ENCODE results near the gene ZNF385D. TPM values are rescaled to one million over a fixed set of nuclear protein-coding genes. Genes with fewer than 3 reads are reported as not detected.

The ZNF385D gene
- total RNA-seq, 1 experiment from 2014 or later, result not detected

DNA sequence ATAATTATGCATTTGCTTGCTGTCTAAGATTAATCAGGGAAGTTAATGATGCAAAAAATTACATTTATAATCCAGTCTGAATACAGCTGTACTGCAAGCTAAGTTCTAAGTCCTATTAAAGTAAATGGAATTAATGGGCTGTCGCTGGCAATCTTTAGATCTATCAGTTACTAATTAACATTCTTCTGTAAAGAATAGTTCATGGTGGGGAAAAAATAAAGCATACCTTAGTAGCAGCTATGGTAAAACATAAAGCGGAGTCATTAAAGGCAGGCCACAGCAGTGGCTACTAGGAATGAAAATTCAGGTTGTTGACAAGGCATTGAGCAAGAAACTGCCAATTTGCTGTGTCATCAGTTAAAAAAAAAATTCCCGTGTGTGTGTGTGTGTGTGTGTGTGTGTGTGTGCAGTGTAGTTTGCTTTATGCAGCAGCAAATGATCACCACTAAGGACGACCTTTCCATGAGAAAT, 129.8 kb downstream of the ZNF385D start:
- H3K9ac ChIP-seq (ENCODE audit: low read length), result no peak overlapping the region
- TF ChIP-seq, protein P1, sequence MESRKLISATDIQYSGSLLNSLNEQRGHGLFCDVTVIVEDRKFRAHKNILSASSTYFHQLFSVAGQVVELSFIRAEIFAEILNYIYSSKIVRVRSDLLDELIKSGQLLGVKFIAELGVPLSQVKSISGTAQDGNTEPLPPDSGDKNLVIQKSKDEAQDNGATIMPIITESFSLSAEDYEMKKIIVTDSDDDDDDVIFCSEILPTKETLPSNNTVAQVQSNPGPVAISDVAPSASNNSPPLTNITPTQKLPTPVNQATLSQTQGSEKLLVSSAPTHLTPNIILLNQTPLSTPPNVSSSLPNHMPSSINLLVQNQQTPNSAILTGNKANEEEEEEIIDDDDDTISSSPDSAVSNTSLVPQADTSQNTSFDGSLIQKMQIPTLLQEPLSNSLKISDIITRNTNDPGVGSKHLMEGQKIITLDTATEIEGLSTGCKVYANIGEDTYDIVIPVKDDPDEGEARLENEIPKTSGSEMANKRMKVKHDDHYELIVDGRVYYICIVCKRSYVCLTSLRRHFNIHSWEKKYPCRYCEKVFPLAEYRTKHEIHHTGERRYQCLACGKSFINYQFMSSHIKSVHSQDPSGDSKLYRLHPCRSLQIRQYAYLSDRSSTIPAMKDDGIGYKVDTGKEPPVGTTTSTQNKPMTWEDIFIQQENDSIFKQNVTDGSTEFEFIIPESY (IDR thresholded peaks at IDR 0.05; ENCODE audit: extremely low read depth, insufficient replicate concordance, low read length), result no peak
- peaks cover 5 to 7% of the 10 kb centered on the region in 2 experiments; a peak in 1 of 4 replicates for H3K9me3 ChIP-seq (ENCODE audit: control insufficient read depth in 1 of 2, insufficient read depth in 1 of 2, low read depth in 1 of 2, low read length in 2 of 2)
- no peaks in the 10 kb centered on the region for H3K36me3 ChIP-seq (ENCODE audit: control insufficient read depth in 1 of 2, insufficient read depth in 2 of 2, low read length in 2 of 2)
- H3K4me1 ChIP-seq (ENCODE audit: control insufficient read depth in 1 of 2, insufficient read depth in 2 of 2, low read length in 2 of 2), result no peaks in the 10 kb centered on the region
- no peaks in the 10 kb centered on the region for H3K27me3 ChIP-seq (ENCODE audit: insufficient read depth, low read length)
- no peak overlapping the region for H2AFZ ChIP-seq (ENCODE audit: low read depth, low read length, poor library complexity, severe bottlenecking)
- ChIA-PET RAD21 (ENCODE audit: low non-redundant PET in 1 of 2, low total read pairs in 2 of 2, uncharacterized antibody in 2 of 2, unreplicated experiment in 2 of 2) (no interaction called here), CTCF (no interaction called here), POLR2A (no interaction called here)
- no peak overlapping the region for H3K4me2 ChIP-seq (ENCODE audit: low read length)
- H3K79me2 ChIP-seq (ENCODE audit: insufficient read depth, low read length), result no peaks in the 10 kb centered on the region
- H3K4me3 ChIP-seq (replicated peaks in 1 of 2; ENCODE audit: low read depth in 1 of 2, low read length in 2 of 2), result no peak overlapping the region
- DNase-seq (ENCODE audit: low read depth, low spot score) (no peak), ATAC-seq (no peak)
- intact Hi-C loops (cut with micrococcal nuclease), result no loop called here
- no peaks in the 10 kb centered on the region for H3K9me2 ChIP-seq (ENCODE audit: insufficient read depth)
- BruUV-seq (replicated peaks), result no TSS peak
- H3K27ac ChIP-seq (ENCODE audit: low read depth, low read length), result no peak overlapping the region
- no peaks in the 10 kb centered on the region for H4K20me1 ChIP-seq (ENCODE audit: insufficient read depth)

DNA sequence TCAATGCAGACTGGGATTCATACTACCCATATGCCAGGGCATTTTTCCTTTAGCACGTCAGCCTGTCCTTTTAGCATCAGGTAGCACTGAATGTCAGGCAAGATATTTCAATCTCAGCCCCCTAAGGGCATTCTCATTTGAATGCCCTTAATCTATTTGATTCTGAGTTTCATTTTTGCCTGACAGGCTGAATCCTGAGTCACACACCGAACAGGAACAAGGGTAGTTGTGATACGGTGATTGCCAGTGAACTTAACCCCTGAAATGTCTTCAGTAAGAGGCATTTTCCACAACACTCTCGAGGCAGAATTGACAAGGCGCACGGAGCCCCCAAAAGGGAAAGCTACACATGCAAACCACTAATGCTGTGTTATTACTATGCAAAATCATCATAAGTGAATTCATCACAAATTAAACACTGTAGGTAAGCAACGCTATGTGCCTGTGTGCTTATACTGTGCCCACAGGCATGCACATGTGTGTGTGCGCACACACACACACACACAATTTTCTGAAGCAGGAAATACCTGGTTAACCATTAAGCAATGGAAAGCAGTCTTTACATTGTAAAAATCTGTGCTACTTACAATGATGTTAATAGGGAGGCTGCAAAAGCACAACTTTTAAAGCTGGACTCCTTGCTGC, 130.4 kb downstream of the ZNF385D start:
- ATAC-seq, result no peak
- Histone ChIP-seq H2AFZ (ENCODE audit: low read depth, low read length, poor library complexity, severe bottlenecking) (no peak overlapping the region), H3K36me3 (ENCODE audit: control insufficient read depth in 1 of 2, insufficient read depth in 2 of 2, low read length in 2 of 2) (no peaks in the 10 kb centered on the region), H3K9ac (ENCODE audit: low read length) (no peak overlapping the region), H3K4me3 (replicated peaks in 1 of 2; ENCODE audit: low read depth in 1 of 2, low read length in 2 of 2) (no peak overlapping the region), H3K4me2 (ENCODE audit: low read length) (no peak overlapping the region), H3K4me1 (ENCODE audit: control insufficient read depth in 1 of 2, insufficient read depth in 2 of 2, low read length in 2 of 2) (no peaks in the 10 kb centered on the region), H3K9me3 (ENCODE audit: control insufficient read depth in 1 of 2, insufficient read depth in 1 of 2, low read depth in 1 of 2, low read length in 2 of 2) (peaks cover 5 to 8% of the 10 kb centered on the region in 2 experiments; a peak in 1 of 4 replicates), H3K79me2 (ENCODE audit: insufficient read depth, low read length) (no peaks in the 10 kb centered on the region), H3K27me3 (ENCODE audit: insufficient read depth, low read length) (no peaks in the 10 kb centered on the region), H3K9me2 (ENCODE audit: insufficient read depth) (no peaks in the 10 kb centered on the region), H4K20me1 (ENCODE audit: insufficient read depth) (no peaks in the 10 kb centered on the region), H3K27ac (ENCODE audit: low read depth, low read length) (no peak overlapping the region)
- no peak for DNase-seq (ENCODE audit: low read depth, low spot score)
- ChIA-PET POLR2A (no interaction called here), RAD21 (ENCODE audit: low non-redundant PET in 1 of 2, low total read pairs in 2 of 2, uncharacterized antibody in 2 of 2, unreplicated experiment in 2 of 2) (no interaction called here), CTCF (no interaction called here)
- BruUV-seq (replicated peaks), result no TSS peak
- intact Hi-C loops (cut with micrococcal nuclease), result no loop called here
- TF ChIP-seq, protein P2, sequence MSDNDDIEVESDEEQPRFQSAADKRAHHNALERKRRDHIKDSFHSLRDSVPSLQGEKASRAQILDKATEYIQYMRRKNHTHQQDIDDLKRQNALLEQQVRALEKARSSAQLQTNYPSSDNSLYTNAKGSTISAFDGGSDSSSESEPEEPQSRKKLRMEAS (IDR thresholded peaks at IDR 0.05), result no peak
- TF ChIP-seq EGR1 (IDR thresholded peaks at IDR 0.05; ENCODE audit: low read depth) (no peak), POLR2AphosphoS5 (IDR thresholded peaks at IDR 0.05; ENCODE audit: low read depth, low read length) (no peak), TCF7L2 (IDR thresholded peaks at IDR 0.05; ENCODE audit: borderline replicate concordance, extremely low read depth, insufficient read depth, insufficient read length) (no peak), CEBPB (IDR thresholded peaks at IDR 0.05; ENCODE audit: low read depth) (no peak), SRF (IDR thresholded peaks at IDR 0.05; ENCODE audit: low read depth) (no peak), YY1 (IDR thresholded peaks at IDR 0.05; ENCODE audit: extremely low read depth, insufficient replicate concordance, low read depth, low read length) (no peak), RAD21 (IDR thresholded peaks at IDR 0.05; ENCODE audit: low read depth) (no peak), ZFX (IDR thresholded peaks at IDR 0.05) (no peak)
- TF ChIP-seq, protein P1 (IDR thresholded peaks at IDR 0.05; ENCODE audit: extremely low read depth, insufficient replicate concordance, low read length), result no peak
- TF ChIP-seq, protein P3, sequence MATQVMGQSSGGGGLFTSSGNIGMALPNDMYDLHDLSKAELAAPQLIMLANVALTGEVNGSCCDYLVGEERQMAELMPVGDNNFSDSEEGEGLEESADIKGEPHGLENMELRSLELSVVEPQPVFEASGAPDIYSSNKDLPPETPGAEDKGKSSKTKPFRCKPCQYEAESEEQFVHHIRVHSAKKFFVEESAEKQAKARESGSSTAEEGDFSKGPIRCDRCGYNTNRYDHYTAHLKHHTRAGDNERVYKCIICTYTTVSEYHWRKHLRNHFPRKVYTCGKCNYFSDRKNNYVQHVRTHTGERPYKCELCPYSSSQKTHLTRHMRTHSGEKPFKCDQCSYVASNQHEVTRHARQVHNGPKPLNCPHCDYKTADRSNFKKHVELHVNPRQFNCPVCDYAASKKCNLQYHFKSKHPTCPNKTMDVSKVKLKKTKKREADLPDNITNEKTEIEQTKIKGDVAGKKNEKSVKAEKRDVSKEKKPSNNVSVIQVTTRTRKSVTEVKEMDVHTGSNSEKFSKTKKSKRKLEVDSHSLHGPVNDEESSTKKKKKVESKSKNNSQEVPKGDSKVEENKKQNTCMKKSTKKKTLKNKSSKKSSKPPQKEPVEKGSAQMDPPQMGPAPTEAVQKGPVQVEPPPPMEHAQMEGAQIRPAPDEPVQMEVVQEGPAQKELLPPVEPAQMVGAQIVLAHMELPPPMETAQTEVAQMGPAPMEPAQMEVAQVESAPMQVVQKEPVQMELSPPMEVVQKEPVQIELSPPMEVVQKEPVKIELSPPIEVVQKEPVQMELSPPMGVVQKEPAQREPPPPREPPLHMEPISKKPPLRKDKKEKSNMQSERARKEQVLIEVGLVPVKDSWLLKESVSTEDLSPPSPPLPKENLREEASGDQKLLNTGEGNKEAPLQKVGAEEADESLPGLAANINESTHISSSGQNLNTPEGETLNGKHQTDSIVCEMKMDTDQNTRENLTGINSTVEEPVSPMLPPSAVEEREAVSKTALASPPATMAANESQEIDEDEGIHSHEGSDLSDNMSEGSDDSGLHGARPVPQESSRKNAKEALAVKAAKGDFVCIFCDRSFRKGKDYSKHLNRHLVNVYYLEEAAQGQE (IDR thresholded peaks at IDR 0.05; ENCODE audit: low read depth), result no peak

Data from HCT116 (cell line).